ENCODE measurements around the gene CES4A.

Gene CES4A

GRCh38 chr16:67024384-67025209 is 36.2 kb downstream of the CES4A start:
- Histone ChIP-seq H3K4me1 (ENCODE audit: control insufficient read depth, insufficient read depth, low read length) (peaks cover 4% of the 10 kb centered on the region), H3K27ac (ENCODE audit: low read depth, low read length) (no peak overlapping the region), H3K4me3 (ENCODE audit: low read depth, low read length) (no peak overlapping the region), H3K27me3 (ENCODE audit: control insufficient read depth, insufficient read depth, low read length) (no peaks in the 10 kb centered on the region), H3K9ac (ENCODE audit: low read length) (no peak overlapping the region), H3K9me3 (ENCODE audit: control insufficient read depth, insufficient read depth, low read depth, low read length) (no peaks in the 10 kb centered on the region), H3K36me3 (ENCODE audit: control insufficient read depth, insufficient read depth, low read length) (no peaks in the 10 kb centered on the region)

- Histone ChIP-seq H3K9ac (ENCODE audit: low read length) (no peak overlapping the region), H3K9me3 (ENCODE audit: control insufficient read depth, insufficient read depth, low read depth, low read length) (no peaks in the 10 kb centered on the region), H3K4me1 (ENCODE audit: control insufficient read depth, insufficient read depth, low read length) (peaks cover 5% of the 10 kb centered on the region), H3K4me3 (ENCODE audit: low read depth, low read length) (no peak overlapping the region), H3K36me3 (ENCODE audit: control insufficient read depth, insufficient read depth, low read length) (no peaks in the 10 kb centered on the region), H3K27me3 (ENCODE audit: control insufficient read depth, insufficient read depth, low read length) (no peaks in the 10 kb centered on the region), H3K27ac (ENCODE audit: low read depth, low read length) (no peak overlapping the region)
Observed at GRCh38 chr16:67025210-67025550, 36.8 kb downstream of the CES4A start.

- no peak overlapping the region for H3K9ac ChIP-seq (ENCODE audit: low read length)
- H3K9me3 ChIP-seq (ENCODE audit: control insufficient read depth, insufficient read depth, low read depth, low read length) = no peaks in the 10 kb centered on the region
- no peaks in the 10 kb centered on the region for H3K27me3 ChIP-seq (ENCODE audit: control insufficient read depth, insufficient read depth, low read length)
- H3K4me3 ChIP-seq (ENCODE audit: low read depth, low read length) = no peak overlapping the region
- H3K4me1 ChIP-seq (ENCODE audit: control insufficient read depth, insufficient read depth, low read length) = peaks cover 11% of the 10 kb centered on the region
- no peak overlapping the region for H3K27ac ChIP-seq (ENCODE audit: low read depth, low read length)
- peaks cover 5% of the 10 kb centered on the region; the same call in 1 of the 2 replicates for H3K36me3 ChIP-seq (ENCODE audit: control insufficient read depth, insufficient read depth, low read length)
Observed at GRCh38 chr16:67026570-67026969, 38.2 kb downstream of the CES4A start.

GRCh38 chr16:67027046-67027445 is 38.7 kb downstream of the CES4A start:
- Histone ChIP-seq H3K27me3 (ENCODE audit: control insufficient read depth, insufficient read depth, low read length) (no peaks in the 10 kb centered on the region), H3K9me3 (ENCODE audit: control insufficient read depth, insufficient read depth, low read depth, low read length) (no peaks in the 10 kb centered on the region), H3K27ac (ENCODE audit: low read depth, low read length) (no peak overlapping the region), H3K36me3 (ENCODE audit: control insufficient read depth, insufficient read depth, low read length) (peaks cover 9% of the 10 kb centered on the region; the same call in 1 of the 2 replicates), H3K4me3 (ENCODE audit: low read depth, low read length) (no peak overlapping the region), H3K9ac (ENCODE audit: low read length) (no peak overlapping the region), H3K4me1 (ENCODE audit: control insufficient read depth, insufficient read depth, low read length) (peaks cover 11% of the 10 kb centered on the region)

- Histone ChIP-seq H3K9me3 (ENCODE audit: control insufficient read depth, insufficient read depth, low read depth, low read length) (no peaks in the 10 kb centered on the region), H3K36me3 (ENCODE audit: control insufficient read depth, insufficient read depth, low read length) (peaks cover 13% of the 10 kb centered on the region; the same call in 1 of the 2 replicates), H3K4me1 (ENCODE audit: control insufficient read depth, insufficient read depth, low read length) (peaks cover 11% of the 10 kb centered on the region), H3K27me3 (ENCODE audit: control insufficient read depth, insufficient read depth, low read length) (no peaks in the 10 kb centered on the region), H3K27ac (ENCODE audit: low read depth, low read length) (peak overlapping the region; percentile 56), H3K4me3 (ENCODE audit: low read depth, low read length) (peak overlapping the region; percentile 78), H3K9ac (ENCODE audit: low read length) (peak overlapping the region; percentile 86)
Observed at GRCh38 chr16:67028167-67028695, 39.8 kb downstream of the CES4A start.

- Histone ChIP-seq H3K4me1 (ENCODE audit: control insufficient read depth, insufficient read depth, low read length) (peaks cover 11% of the 10 kb centered on the region), H3K27ac (ENCODE audit: low read depth, low read length) (peak within 1 kb of the TSS; percentile 88), H3K9ac (ENCODE audit: low read length) (peak within 1 kb of the TSS; percentile 94), H3K27me3 (ENCODE audit: control insufficient read depth, insufficient read depth, low read length) (no peaks in the 10 kb centered on the region), H3K4me3 (ENCODE audit: low read depth, low read length) (peak within 1 kb of the TSS; percentile 90), H3K9me3 (ENCODE audit: control insufficient read depth, insufficient read depth, low read depth, low read length) (no peaks in the 10 kb centered on the region), H3K36me3 (ENCODE audit: control insufficient read depth, insufficient read depth, low read length) (peaks cover 13% of the 10 kb centered on the region; the same call in 1 of the 2 replicates)
Observed at GRCh38 chr16:67028696-67029253, 40.4 kb downstream of the CES4A start, which contains the start of gene CBFB. CBFB (plus strand) TSS chr16:67029149; CDS start chr16:67029408, 259 bp downstream.

- peaks cover 11% of the 10 kb centered on the region for H3K4me1 ChIP-seq (ENCODE audit: control insufficient read depth, insufficient read depth, low read length)
- H3K27me3 ChIP-seq (ENCODE audit: control insufficient read depth, insufficient read depth, low read length) = no peaks in the 10 kb centered on the region
- peak overlapping the region; percentile 88; the same call in 1 of the 2 replicates for H3K27ac ChIP-seq (ENCODE audit: low read depth, low read length)
- peaks cover 15% of the 10 kb centered on the region for H3K36me3 ChIP-seq (ENCODE audit: control insufficient read depth, insufficient read depth, low read length)
- H3K9me3 ChIP-seq (ENCODE audit: control insufficient read depth, insufficient read depth, low read depth, low read length) = no peaks in the 10 kb centered on the region
- H3K9ac ChIP-seq (ENCODE audit: low read length) = peak overlapping the region; percentile 94
- H3K4me3 ChIP-seq (ENCODE audit: low read depth, low read length) = peak overlapping the region; percentile 90
Observed at GRCh38 chr16:67029254-67030096, 41.1 kb downstream of the CES4A start.

- peaks cover 19% of the 10 kb centered on the region for H3K36me3 ChIP-seq (ENCODE audit: control insufficient read depth, insufficient read depth, low read length)
- H3K9me3 ChIP-seq (ENCODE audit: control insufficient read depth, insufficient read depth, low read depth, low read length) = no peaks in the 10 kb centered on the region
- H3K27ac ChIP-seq (ENCODE audit: low read depth, low read length) = no peak overlapping the region
- peak overlapping the region; percentile 94 for H3K9ac ChIP-seq (ENCODE audit: low read length)
- H3K4me3 ChIP-seq (ENCODE audit: low read depth, low read length) = peak overlapping the region; percentile 90
- H3K27me3 ChIP-seq (ENCODE audit: control insufficient read depth, insufficient read depth, low read length) = no peaks in the 10 kb centered on the region
- H3K4me1 ChIP-seq (ENCODE audit: control insufficient read depth, insufficient read depth, low read length) = peaks cover 11% of the 10 kb centered on the region
Observed at GRCh38 chr16:67030221-67030962, 42.0 kb downstream of the CES4A start.

GRCh38 chr16:67034487-67034886 is 46.1 kb downstream of the CES4A start:
- Histone ChIP-seq H3K4me1 (ENCODE audit: control insufficient read depth, insufficient read depth, low read length) (0 out of 2 replicates have a peak, but pooled peaks cover 7% of the 10 kb centered on the region), H3K9ac (ENCODE audit: low read length) (no peak overlapping the region), H3K27me3 (ENCODE audit: control insufficient read depth, insufficient read depth, low read length) (no peaks in the 10 kb centered on the region), H3K4me3 (ENCODE audit: low read depth, low read length) (no peak overlapping the region), H3K36me3 (ENCODE audit: control insufficient read depth, insufficient read depth, low read length) (peaks cover 28% of the 10 kb centered on the region), H3K27ac (ENCODE audit: low read depth, low read length) (no peak overlapping the region), H3K9me3 (ENCODE audit: control insufficient read depth, insufficient read depth, low read depth, low read length) (no peaks in the 10 kb centered on the region)

GRCh38 chr16:67035364-67035763 is 47.0 kb downstream of the CES4A start:
- Histone ChIP-seq H3K4me1 (ENCODE audit: control insufficient read depth, insufficient read depth, low read length) (0 out of 2 replicates have a peak, but pooled peaks cover 4% of the 10 kb centered on the region), H3K27me3 (ENCODE audit: control insufficient read depth, insufficient read depth, low read length) (no peaks in the 10 kb centered on the region), H3K36me3 (ENCODE audit: control insufficient read depth, insufficient read depth, low read length) (peaks cover 29% of the 10 kb centered on the region), H3K9ac (ENCODE audit: low read length) (no peak overlapping the region), H3K9me3 (ENCODE audit: control insufficient read depth, insufficient read depth, low read depth, low read length) (no peaks in the 10 kb centered on the region), H3K4me3 (ENCODE audit: low read depth, low read length) (no peak overlapping the region), H3K27ac (ENCODE audit: low read depth, low read length) (no peak overlapping the region)
